Vagina (tissue), 2 donors: Measurements from ENCODE around the gene ZCCHC4.

ENCODE experiments used
- POLR2A ChIP-seq, 2 donors: fragments of 450-650 bp; IDR thresholded peaks; one replicate each; pipeline ENCODE4 v1.6.1; 2017; ENCODE audit warnings: antibody characterized with exemption in 2 of 2, mild to moderate bottlenecking in 2 of 2, moderate library complexity in 2 of 2
- POLR2AphosphoS5 ChIP-seq, 2 donors: sonication (generic); formaldehyde crosslinking; IDR thresholded peaks; one replicate each; pipeline ENCODE4 v1.9.0; 2017; ENCODE audit warnings: antibody characterized with exemption in 2 of 2, mild to moderate bottlenecking in 2 of 2, low read depth in 1 of 2; ENCODE audit not compliant: insufficient read depth in 1 of 2
- TF ChIP-seq, protein P1 (sequence below), 3 experiments: fragments of 450-650 bp in 2 of 3; fragments of 200-600 bp in 1 of 3; sonication (generic) in 1 of 3; IDR thresholded peaks; one replicate each; pipeline ENCODE4 v1.5.1; 2017 to 2019; ENCODE audit warnings: antibody characterized with exemption in 3 of 3, mild to moderate bottlenecking in 2 of 3, moderate library complexity in 2 of 3

DNA sequence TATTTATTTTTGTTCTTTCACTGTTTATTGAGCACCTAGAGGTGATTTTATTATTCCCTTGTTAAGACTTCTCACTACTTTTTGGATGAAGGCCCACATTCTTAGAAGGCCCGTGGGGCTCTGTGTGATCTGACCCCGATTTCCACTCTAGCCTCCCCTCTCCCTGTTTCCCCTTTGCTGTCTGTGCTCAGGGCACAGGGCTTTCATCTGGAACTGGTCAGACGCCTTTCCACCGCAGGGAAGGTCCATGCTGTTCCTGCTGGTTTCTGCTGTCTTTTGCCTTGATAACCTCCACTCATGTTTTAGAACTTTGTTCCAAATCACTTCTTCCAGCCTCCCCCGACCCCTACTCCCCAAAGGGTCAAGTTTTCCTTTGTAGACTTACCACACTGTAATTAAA is 33.2 kb downstream of the ZCCHC4 start:
- TF ChIP-seq, protein P1, sequence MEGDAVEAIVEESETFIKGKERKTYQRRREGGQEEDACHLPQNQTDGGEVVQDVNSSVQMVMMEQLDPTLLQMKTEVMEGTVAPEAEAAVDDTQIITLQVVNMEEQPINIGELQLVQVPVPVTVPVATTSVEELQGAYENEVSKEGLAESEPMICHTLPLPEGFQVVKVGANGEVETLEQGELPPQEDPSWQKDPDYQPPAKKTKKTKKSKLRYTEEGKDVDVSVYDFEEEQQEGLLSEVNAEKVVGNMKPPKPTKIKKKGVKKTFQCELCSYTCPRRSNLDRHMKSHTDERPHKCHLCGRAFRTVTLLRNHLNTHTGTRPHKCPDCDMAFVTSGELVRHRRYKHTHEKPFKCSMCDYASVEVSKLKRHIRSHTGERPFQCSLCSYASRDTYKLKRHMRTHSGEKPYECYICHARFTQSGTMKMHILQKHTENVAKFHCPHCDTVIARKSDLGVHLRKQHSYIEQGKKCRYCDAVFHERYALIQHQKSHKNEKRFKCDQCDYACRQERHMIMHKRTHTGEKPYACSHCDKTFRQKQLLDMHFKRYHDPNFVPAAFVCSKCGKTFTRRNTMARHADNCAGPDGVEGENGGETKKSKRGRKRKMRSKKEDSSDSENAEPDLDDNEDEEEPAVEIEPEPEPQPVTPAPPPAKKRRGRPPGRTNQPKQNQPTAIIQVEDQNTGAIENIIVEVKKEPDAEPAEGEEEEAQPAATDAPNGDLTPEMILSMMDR (IDR thresholded peaks at IDR 0.05) = no peak
- TF ChIP-seq POLR2A (IDR thresholded peaks at IDR 0.05) = no peak
- TF ChIP-seq POLR2AphosphoS5 (IDR thresholded peaks at IDR 0.05; ENCODE audit: insufficient read depth in 1 of 2, low read depth in 1 of 2) = no peak
